DOHH2 (cell line): ENCODE data around the gene OASL.

Source experiments
- H3F3A ChIP-seq: fragments of 200-600 bp; sonication (generic), shearing (Covaris generic); 2 replicates; pipeline ENCODE4 v1.6.0; 2016; ENCODE audit warnings: antibody characterized with exemption, mild to moderate bottlenecking; ENCODE audit not compliant: control insufficient read depth, insufficient read depth
- H3K27ac ChIP-seq: fragments of 200-600 bp; sonication (generic); 2 replicates; pipeline ENCODE4 v1.5.1; 2014; ENCODE audit warnings: low read depth, mild to moderate bottlenecking, low read length, moderate library complexity
- H3K27me3 ChIP-seq: fragments of 200-600 bp; sonication (generic); 2 replicates; pipeline ENCODE4 v1.6.1; 2014; ENCODE audit warnings: mild to moderate bottlenecking, low read length, mixed read lengths; ENCODE audit not compliant: control insufficient read depth
- H3K36me3 ChIP-seq: fragments of 200-600 bp; sonication (generic); 2 replicates; pipeline ENCODE4 v1.6.1; 2014; ENCODE audit warnings: mild to moderate bottlenecking, low read length, moderate library complexity, mixed read lengths; ENCODE audit not compliant: control insufficient read depth
- H3K4me1 ChIP-seq: fragments of 200-600 bp; sonication (generic); 2 replicates; pipeline ENCODE4 v1.6.1; 2014; ENCODE audit warnings: mild to moderate bottlenecking, low read length, mixed read lengths; ENCODE audit not compliant: control insufficient read depth
- H3K4me2 ChIP-seq: fragments of 200-600 bp; sonication (generic); 2 replicates; pipeline ENCODE4 v1.6.0; 2014; ENCODE audit warnings: mild to moderate bottlenecking, low read length, moderate library complexity
- H3K4me3 ChIP-seq: fragments of 200-600 bp; sonication (generic); 2 replicates; pipeline ENCODE4 v1.5.1; 2014; ENCODE audit warnings: mild to moderate bottlenecking, low read length, mixed read lengths
- H3K79me2 ChIP-seq: fragments of 200-600 bp; sonication (generic); 2 replicates; pipeline ENCODE4 v1.6.1; 2014; ENCODE audit warnings: mild to moderate bottlenecking, low read length, mixed read lengths; ENCODE audit not compliant: control insufficient read depth
- H3K9me2 ChIP-seq: fragments of 200-600 bp; sonication (generic); replicated peaks from 2 replicates; pipeline ENCODE4 v1.6.1; 2014; ENCODE audit warnings: mild to moderate bottlenecking, low read length, mixed read lengths; ENCODE audit not compliant: control insufficient read depth
- H3K9me3 ChIP-seq: fragments of 200-600 bp; sonication (generic); 2 replicates; pipeline ENCODE4 v1.6.1; 2014; ENCODE audit warnings: antibody characterized with exemption, low read length, mixed read lengths; ENCODE audit not compliant: control insufficient read depth, insufficient read depth
- H4K20me1 ChIP-seq: fragments of 200-600 bp; sonication (generic); 2 replicates; pipeline ENCODE4 v1.6.0; 2014; ENCODE audit warnings: low read depth, mild to moderate bottlenecking, antibody characterized with exemption, low read length, moderate library complexity; ENCODE audit not compliant: control insufficient read depth, insufficient read depth
- CTCF ChIP-seq: fragments of 200-600 bp; sonication (generic); IDR thresholded peaks from one replicate; pipeline ENCODE4 v1.5.1; 2014; ENCODE audit warnings: antibody characterized with exemption, mild to moderate bottlenecking, low read depth, low read length; ENCODE audit not compliant: poor library complexity, severe bottlenecking
- EZH2phosphoT487 ChIP-seq: fragments of 200-600 bp; sonication (generic); IDR thresholded peaks from 2 replicates; pipeline ENCODE4 v1.6.1; 2017; ENCODE audit warnings: borderline replicate concordance, mild to moderate bottlenecking, antibody characterized with exemption, low read length, moderate library complexity, mixed read lengths

OASL gene

DNA sequence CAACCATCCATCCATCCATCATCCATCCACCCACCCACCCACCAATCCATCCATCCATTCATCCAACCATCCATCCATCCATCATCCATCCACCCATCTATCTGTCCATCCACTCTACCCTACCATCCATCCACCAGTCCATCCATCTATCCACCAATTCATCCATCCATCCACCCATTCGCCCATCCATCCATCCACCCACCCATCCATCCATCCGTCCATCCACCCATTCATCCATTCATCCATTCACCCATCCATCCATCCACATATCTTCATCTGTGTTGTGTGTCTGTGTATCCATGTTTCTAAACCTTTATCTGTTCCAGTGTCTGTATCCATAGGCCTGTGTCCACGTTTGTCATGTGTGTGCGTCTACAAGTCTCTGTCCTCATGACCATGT lies 50.8 kb downstream of the OASL start:
- Histone ChIP-seq H4K20me1 (no peaks in the 10 kb centered on the region), H3K4me3 (no peak overlapping the region), H3K79me2 (no peaks in the 10 kb centered on the region), H3F3A (no peaks in the 10 kb centered on the region), H3K9me3 (no peaks in the 10 kb centered on the region), H3K27me3 (no peaks in the 10 kb centered on the region), H3K27ac (no peak overlapping the region), H3K36me3 (no peaks in the 10 kb centered on the region), H3K4me1 (no peaks in the 10 kb centered on the region), H3K4me2 (no peak overlapping the region), H3K9me2 (no peaks in the 10 kb centered on the region)
- TF ChIP-seq CTCF: no peak
- TF ChIP-seq EZH2phosphoT487: no peak

DNA sequence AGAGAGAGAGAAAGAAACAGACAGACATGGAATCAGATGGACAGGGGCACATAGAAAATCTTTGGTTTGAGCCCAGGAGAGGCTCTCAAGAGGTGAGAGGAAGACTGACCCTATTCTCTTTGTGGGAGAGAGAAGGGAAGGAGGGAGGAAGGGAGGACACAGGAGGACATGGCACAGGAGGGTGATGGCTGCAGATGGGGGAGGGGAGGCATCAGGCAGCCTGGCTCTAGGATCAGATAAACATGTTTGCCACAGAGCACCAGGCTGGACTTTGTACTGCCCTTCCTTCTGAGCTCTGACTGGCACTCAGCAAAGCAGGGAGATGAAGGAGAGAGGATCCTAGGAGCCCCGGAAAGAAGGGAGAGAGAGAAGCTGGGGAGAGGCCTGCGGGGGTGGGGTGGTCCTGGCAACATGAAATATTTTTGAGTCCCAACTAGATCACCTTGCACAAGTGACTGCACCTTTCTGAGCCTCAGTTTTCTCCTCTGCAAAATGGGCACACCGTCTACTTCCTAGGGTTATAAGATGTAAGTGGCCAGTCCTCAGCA lies 54.6 kb downstream of the OASL start:
- TF ChIP-seq EZH2phosphoT487 (no peak), CTCF (no peak)

DNA sequence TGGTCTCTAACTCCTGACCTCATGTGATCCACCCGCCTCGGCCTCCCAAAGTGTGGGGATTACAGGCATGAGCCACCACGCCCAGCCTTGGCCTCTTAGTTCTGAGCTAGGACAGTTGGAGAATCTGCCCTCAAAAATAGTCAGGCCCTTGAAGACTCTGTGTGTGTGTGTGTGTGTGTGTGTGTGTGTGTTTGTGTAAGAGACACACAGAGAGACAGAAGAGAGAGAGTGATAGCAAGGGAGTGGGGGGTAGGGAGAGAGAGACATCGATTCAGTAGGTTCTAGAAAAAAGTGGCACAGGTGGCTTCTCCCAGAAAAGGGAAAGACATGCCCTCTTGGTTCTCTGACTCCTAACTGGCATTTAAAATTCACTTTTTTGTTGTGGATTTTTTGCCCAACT lies 55.3 kb downstream of the OASL start:
- no peak overlapping the region for H3K4me3 ChIP-seq
- no peak overlapping the region for H3K4me2 ChIP-seq
- no peaks in the 10 kb centered on the region for H3F3A ChIP-seq

More for the DNA sequence above, 54.6 kb downstream of the OASL start:
- H3K36me3 ChIP-seq: no peaks in the 10 kb centered on the region
- no peaks in the 10 kb centered on the region for H3K27me3 ChIP-seq
- H4K20me1 ChIP-seq: no peaks in the 10 kb centered on the region
- no peaks in the 10 kb centered on the region for H3K9me2 ChIP-seq
- H3K27ac ChIP-seq: no peak overlapping the region
- no peaks in the 10 kb centered on the region for H3K4me1 ChIP-seq
- no peaks in the 10 kb centered on the region for H3F3A ChIP-seq
- H3K4me3 ChIP-seq: no peak overlapping the region
- H3K9me3 ChIP-seq: no peaks in the 10 kb centered on the region
- no peak overlapping the region for H3K4me2 ChIP-seq
- no peaks in the 10 kb centered on the region for H3K79me2 ChIP-seq

More for the DNA sequence above, 55.3 kb downstream of the OASL start:
- Histone ChIP-seq H3K9me2 (no peaks in the 10 kb centered on the region), H3K4me1 (no peaks in the 10 kb centered on the region), H3K36me3 (no peaks in the 10 kb centered on the region), H3K27ac (no peak overlapping the region), H3K79me2 (no peaks in the 10 kb centered on the region), H3K9me3 (no peaks in the 10 kb centered on the region), H3K27me3 (no peaks in the 10 kb centered on the region), H4K20me1 (no peaks in the 10 kb centered on the region)
- TF ChIP-seq CTCF: no peak
- no peak for TF ChIP-seq EZH2phosphoT487
